Right lung (tissue), 5 donors: ENCODE data around the gene MEIOSIN. TPM values are rescaled to one million over a fixed set of nuclear protein-coding genes. Genes with fewer than 3 reads are reported as not detected.
A peak's percentile ranks its signal among the peaks of the same experiment; 100 is the strongest.
"Not testable (repeated sequence)": the region's sequence is repeated elsewhere in the genome, so short reads cannot be mapped to it uniquely, and the experiment has no call there.

Experiments
- DNase-seq, 2 donors: peaks; one replicate each; pipeline ENCODE4 v3.0.0-alpha.2; 2013
- polyA plus RNA-seq, 5 donors: library from polyadenylated mRNA; unstranded; fragments of 120-200 nt; gene quantifications; one replicate each; pipeline versions ENCODE4 v1.2.1 to v1.2.3, GENCODE V29; 2013; ENCODE audit warnings: inconsistent platforms in 1 of 5, low replicate concordance in 1 of 5; ENCODE audit not compliant: insufficient read length in 5 of 5, insufficient read depth in 1 of 5

MEIOSIN gene
- polyA plus RNA-seq, 5 donors: not detected

DNA sequence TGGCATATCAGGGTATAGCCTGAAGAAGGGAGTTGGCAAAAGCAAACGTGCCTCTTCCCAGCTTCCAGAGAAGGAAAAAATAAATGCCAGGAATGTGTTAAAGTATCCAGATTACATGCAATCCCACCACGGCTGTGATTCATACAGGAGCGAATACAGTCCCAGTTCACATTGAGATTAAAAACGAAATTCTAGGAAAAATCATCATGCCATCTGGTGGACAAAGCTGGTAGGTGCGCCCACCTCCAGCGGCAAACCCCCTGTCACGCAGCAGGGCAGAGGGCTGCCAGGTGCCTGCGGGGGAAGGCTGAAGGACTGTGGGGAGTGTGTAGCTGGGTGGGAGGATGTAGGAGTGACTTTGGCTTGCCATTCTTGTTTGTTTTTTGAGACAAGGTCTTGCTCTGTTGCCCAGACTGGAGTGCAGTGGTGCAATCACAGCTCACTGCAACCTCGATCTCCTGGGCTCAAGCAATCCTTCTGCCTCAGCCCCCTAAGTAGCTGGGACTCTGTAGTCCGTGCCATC is 65.8 kb downstream of the MEIOSIN start:
- peak in 1 of 2 donors; percentile 60 for DNase-seq

DNA sequence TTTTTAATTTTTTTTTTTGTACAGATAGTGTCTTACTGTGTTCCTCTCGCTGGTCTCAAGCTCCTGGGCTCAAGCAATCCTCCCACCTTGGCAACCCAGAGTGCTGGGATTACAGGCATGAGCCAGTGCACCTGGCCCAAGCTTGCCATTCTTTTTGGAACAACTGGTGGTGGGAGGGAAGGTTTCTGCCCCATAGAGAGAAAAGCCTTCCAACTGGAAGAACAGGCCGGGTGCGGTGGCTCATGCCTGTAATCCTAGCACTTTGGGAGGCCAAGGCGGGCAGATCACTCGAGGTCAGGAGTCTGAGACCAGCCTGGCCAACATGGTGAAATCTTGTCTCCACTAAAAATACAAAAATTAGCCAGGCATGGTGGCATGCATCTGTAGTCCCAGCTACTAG is 66.3 kb downstream of the MEIOSIN start:
- DNase-seq: not testable (repeated sequence)

- no peak for DNase-seq
Observed at GRCh38 chr19:45800070-45800553, 66.9 kb downstream of the MEIOSIN start.

DNA sequence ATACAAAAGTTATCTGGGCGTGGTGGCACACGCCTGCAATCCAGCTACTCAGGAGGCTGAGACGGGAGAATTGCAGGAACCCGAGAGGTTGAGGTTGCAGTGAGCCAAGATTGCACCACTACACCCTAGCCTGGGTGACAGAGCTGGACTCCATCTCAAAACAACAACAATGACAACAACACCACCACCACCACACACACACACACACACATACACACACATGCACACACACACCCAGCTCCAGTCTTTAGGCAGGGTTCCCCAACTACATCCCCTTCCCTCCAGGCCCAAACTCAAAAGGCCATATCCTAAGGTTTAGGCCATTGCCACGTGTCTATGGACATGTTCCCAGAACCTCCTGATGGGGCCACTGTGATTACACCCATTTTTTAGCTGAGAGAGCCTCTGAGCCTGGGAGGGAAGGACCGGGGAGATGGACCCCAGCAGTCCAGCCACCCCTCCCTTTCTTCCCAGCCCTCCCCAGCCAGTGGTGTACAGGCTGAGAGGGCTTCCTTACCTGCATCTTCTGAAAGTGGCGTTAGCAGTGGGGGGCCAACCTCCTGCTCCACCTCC is 68.5 kb downstream of the MEIOSIN start:
- DNase-seq: no peak

GRCh38 chr19:45804140-45804958 is 71.1 kb downstream of the MEIOSIN start:
- DNase-seq: no peak

DNA sequence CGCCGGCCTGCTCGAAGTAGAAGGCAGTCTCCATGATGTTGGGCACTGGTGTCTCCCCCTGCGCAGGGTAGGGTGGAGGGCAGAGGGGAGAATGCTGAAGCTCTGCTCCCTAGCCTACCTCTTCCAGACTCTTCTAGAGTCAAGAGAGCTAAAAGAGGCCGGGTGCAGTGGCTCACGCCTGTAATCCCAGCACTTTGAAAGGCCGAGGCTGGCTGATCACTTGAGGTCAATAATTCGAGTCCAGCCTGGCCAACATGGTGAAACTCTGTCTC is 71.7 kb downstream of the MEIOSIN start:
- DNase-seq: no peak

- no peak for DNase-seq
Observed at GRCh38 chr19:45805719-45806118, 72.5 kb downstream of the MEIOSIN start.

GRCh38 chr19:45809643-45810159 is 76.5 kb downstream of the MEIOSIN start:
- no peak for DNase-seq

DNA sequence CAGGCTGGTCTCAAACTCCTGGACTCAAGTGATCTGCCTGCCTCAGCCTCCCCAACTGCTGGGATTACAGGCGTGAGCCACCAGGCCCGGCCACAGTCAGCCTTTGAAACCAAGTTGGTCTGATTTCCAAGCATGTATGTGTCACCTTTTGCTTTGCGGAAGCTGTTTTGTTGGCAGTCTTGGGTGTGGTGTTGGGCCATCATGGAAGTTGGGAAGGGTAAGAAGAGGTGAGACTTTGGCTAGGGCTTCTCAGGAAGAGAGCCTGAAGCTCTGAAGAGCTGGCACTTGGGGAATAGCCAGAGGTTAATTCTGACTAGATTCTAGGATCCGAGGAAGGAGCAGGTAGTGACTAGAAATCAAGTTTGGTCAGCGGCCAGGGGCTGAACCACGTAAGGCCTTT is 79.1 kb downstream of the MEIOSIN start:
- no peak for DNase-seq

Other genes with a start within 250 kb of the MEIOSIN start
- gene RTN2, start 236.4 kb upstream of the MEIOSIN start, polyA plus RNA-seq: 10 to 100 TPM; 10.1 to 14.7 (median 11.2) TPM
- gene PPM1N, start 235.0 kb upstream of the MEIOSIN start, polyA plus RNA-seq: under 1 TPM; 0.15 to 0.49 (median 0.28) TPM
- 10 to 100 TPM; 47.8 to 59.7 (median 57.2) TPM for gene VASP, start 226.0 kb upstream of the MEIOSIN start, polyA plus RNA-seq
- 1 to 10 TPM; 5.8 to 9.4 (median 6.0) TPM for gene OPA3, start 148.6 kb upstream of the MEIOSIN start, polyA plus RNA-seq
- 1 to 10 TPM; 2.5 to 5.3 (median 3.7) TPM for gene GPR4, start 131.2 kb upstream of the MEIOSIN start, polyA plus RNA-seq
- 10 to 100 TPM; 24.3 to 31.4 (median 29.8) TPM for gene EML2, start 94.0 kb upstream of the MEIOSIN start, polyA plus RNA-seq
- gene GIPR, start 65.2 kb upstream of the MEIOSIN start, polyA plus RNA-seq: 1 to 10 TPM; 2.8 to 8.7 (median 5.2) TPM
- gene SNRPD2, start 41.5 kb upstream of the MEIOSIN start, polyA plus RNA-seq: 100 to 1,000 TPM; 328 to 445 (median 361) TPM
- gene QPCTL, start 40.8 kb upstream of the MEIOSIN start, polyA plus RNA-seq: 10 to 100 TPM in 4 of 5 donors, 1 to 10 TPM in 1; 7.2 to 14.6 (median 11.4) TPM
- gene FBXO46, start 2.5 kb upstream of the MEIOSIN start, polyA plus RNA-seq: 10 to 100 TPM; 10.2 to 22.1 (median 17.6) TPM
- 10 to 100 TPM; 10.7 to 39.5 (median 20.0) TPM for gene SIX5, start 35.8 kb downstream of the MEIOSIN start, polyA plus RNA-seq
- 10 to 100 TPM; 43.9 to 89.6 (median 52.9) TPM for gene DMPK, start 49.1 kb downstream of the MEIOSIN start, polyA plus RNA-seq
- gene DMWD, start 59.4 kb downstream of the MEIOSIN start, polyA plus RNA-seq: 10 to 100 TPM; 23.6 to 45.4 (median 34.3) TPM
- gene RSPH6A, start 81.9 kb downstream of the MEIOSIN start, polyA plus RNA-seq: under 1 TPM in 1 of 5 donors, not detected in 4; 0.08 TPM
- gene SYMPK, start 129.7 kb downstream of the MEIOSIN start, polyA plus RNA-seq: 10 to 100 TPM; 50.6 to 73.7 (median 64.0) TPM
- gene FOXA3, start 130.9 kb downstream of the MEIOSIN start, polyA plus RNA-seq: 1 to 10 TPM; 1.2 to 3.3 (median 1.6) TPM
- gene IRF2BP1, start 152.7 kb downstream of the MEIOSIN start, polyA plus RNA-seq: 10 to 100 TPM; 12.1 to 33.4 (median 15.8) TPM
- gene MYPOP, start 169.2 kb downstream of the MEIOSIN start, polyA plus RNA-seq: 1 to 10 TPM; 3.6 to 7.5 (median 5.0) TPM
- gene NANOS2, start 181.3 kb downstream of the MEIOSIN start, polyA plus RNA-seq: not detected
- gene NOVA2, start 240.4 kb downstream of the MEIOSIN start, polyA plus RNA-seq: 10 to 100 TPM in 1 of 5 donors, 1 to 10 TPM in 4; 7.4 to 11.1 (median 9.6) TPM